Testis (tissue), 5 donors: Measurements from ENCODE around the gene CA5A. TPM values are rescaled to one million over a fixed set of nuclear protein-coding genes. Genes with fewer than 3 reads are reported as not detected.
A peak's percentile ranks its signal among the peaks of the same experiment; 100 is the strongest.
"Not testable (repeated sequence)": the region's sequence is repeated elsewhere in the genome, so short reads cannot be mapped to it uniquely, and the experiment has no call there.

Experiments used
- DNase-seq: peaks from one replicate; pipeline ENCODE4 v3.0.0-alpha.2; 2019
- H3K27ac ChIP-seq, 2 donors: fragments of 200-600 bp; sonication (generic); one replicate each; pipeline ENCODE4 v1.5.1; 2019
- H3K27me3 ChIP-seq: fragments of 200-600 bp; sonication (generic); one replicate; pipeline ENCODE4 v1.5.1; 2019
- H3K36me3 ChIP-seq: fragments of 200-600 bp; sonication (generic); one replicate; pipeline ENCODE4 v1.5.1; 2017; ENCODE audit warnings: low read depth; ENCODE audit errors: missing control alignments
- H3K4me1 ChIP-seq: fragments of 200-600 bp; sonication (generic); one replicate; pipeline ENCODE4 v1.5.1; 2019
- H3K4me3 ChIP-seq, 2 donors: fragments of 200-600 bp; sonication (generic); one replicate each; pipeline ENCODE4 v1.5.1; 2017 to 2019
- H3K9me3 ChIP-seq: fragments of 200-600 bp; sonication (generic); one replicate; pipeline ENCODE4 v1.5.1; 2017
- POLR2A ChIP-seq: fragments of 450-650 bp; IDR thresholded peaks from one replicate; pipeline ENCODE4 v1.6.1; 2017; ENCODE audit warnings: antibody characterized with exemption, mild to moderate bottlenecking, moderate library complexity
- WGBS, 2 donors: methylation state at CpG; one replicate each; pipeline ENCODE4 v1.1.5; 2018; 5-methylcytosine and 5-hydroxymethylcytosine counted together
- intact Hi-C: fragments of 100-400 bp; cut with DNase I; formaldehyde crosslinking; loops from one replicate; pipeline ENCODE4 v1.15.1; 2023; ENCODE audit warnings: low total_unique reads
- long read RNA-seq, 2 donors: transcript quantifications; one replicate each; lab custom pipeline, GENCODE V29; 2026
- polyA plus RNA-seq: library from polyadenylated mRNA; stranded (reverse); fragments of 350-450 nt; fragmentation: Illumina TruSeq; extraction: RNeasy Lipid Tissue Mini Kit (QIAGEN cat#74804); gene quantifications from one replicate; pipeline ENCODE4 v1.2.3, GENCODE V29; 2014; ENCODE audit warnings: low read depth, low replicate concordance; ENCODE audit not compliant: insufficient read depth
- total RNA-seq, 2 donors: library from RNA; depleted of rRNA; stranded (reverse); fragments of >200 nt; gene quantifications; one replicate each; pipeline ENCODE4 v1.2.3, GENCODE V29; 2016
- TF ChIP-seq, protein P1 (sequence below), 3 experiments: fragments of 450-650 bp in 2 of 3; fragments of 200-600 bp in 1 of 3; sonication (generic) in 1 of 3; IDR thresholded peaks; one replicate each; pipeline ENCODE4 v1.5.1; 2016 to 2019; ENCODE audit warnings: antibody characterized with exemption in 3 of 3, mild to moderate bottlenecking in 2 of 3, moderate library complexity in 1 of 3

CA5A gene
- not detected for total RNA-seq
- not detected for polyA plus RNA-seq
- long read RNA-seq, donor 1, result 0 reads
- long read RNA-seq, donor 2, result 0 reads

DNA sequence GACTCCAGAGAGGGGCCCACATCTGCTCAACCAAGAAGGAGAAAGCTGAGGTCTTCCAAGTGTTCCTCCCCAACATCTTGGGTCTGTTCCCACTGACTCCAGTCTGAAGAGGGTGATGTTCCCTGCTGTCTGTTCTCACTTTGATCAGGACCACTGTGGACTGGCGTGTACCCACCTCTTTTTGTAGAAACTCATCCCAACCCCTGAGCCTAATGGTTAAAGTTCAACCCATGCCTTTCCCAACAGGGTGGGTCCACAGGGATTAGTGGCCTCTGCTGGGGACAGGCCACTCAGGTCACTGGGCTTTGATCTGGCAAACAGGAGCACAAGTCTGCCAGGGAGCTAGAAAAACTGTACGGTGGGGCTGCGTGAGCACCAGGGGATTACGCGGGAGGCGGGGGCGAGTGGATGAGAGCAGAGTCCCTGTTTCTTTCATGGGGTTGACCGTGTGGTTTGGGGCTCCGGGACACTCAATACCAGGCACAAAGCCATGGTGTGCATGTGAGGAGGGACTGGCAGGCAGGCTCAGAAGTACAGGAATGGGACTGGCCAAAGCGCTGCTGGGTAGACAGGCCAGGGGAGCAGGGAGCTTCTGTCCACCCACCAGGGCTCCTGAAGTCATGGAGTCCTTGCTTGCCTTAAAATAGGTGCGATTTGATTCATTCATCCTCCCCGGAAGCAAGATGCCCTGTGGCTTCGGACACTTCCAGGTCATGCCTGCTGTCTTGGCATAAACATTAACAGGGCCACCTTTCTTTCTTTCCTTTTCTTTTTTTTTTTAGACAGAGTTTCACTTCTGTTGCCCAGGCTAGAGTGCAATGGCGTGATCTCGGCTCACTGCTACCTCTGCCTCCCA, at the start of gene CA5A:
Gene CA5A, minus strand, starts transcription at position 155 of the 856 bp plus-strand sequence. Its CDS starts 79 bp downstream, at position 76.
- TF ChIP-seq, protein P1, sequence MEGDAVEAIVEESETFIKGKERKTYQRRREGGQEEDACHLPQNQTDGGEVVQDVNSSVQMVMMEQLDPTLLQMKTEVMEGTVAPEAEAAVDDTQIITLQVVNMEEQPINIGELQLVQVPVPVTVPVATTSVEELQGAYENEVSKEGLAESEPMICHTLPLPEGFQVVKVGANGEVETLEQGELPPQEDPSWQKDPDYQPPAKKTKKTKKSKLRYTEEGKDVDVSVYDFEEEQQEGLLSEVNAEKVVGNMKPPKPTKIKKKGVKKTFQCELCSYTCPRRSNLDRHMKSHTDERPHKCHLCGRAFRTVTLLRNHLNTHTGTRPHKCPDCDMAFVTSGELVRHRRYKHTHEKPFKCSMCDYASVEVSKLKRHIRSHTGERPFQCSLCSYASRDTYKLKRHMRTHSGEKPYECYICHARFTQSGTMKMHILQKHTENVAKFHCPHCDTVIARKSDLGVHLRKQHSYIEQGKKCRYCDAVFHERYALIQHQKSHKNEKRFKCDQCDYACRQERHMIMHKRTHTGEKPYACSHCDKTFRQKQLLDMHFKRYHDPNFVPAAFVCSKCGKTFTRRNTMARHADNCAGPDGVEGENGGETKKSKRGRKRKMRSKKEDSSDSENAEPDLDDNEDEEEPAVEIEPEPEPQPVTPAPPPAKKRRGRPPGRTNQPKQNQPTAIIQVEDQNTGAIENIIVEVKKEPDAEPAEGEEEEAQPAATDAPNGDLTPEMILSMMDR (IDR thresholded peaks at IDR 0.05), result no peak
- no peak for TF ChIP-seq POLR2A
- intact Hi-C loops, result no loop called here
- Histone ChIP-seq H3K27ac (no peak within 1 kb of the TSS), H3K4me1 (peaks cover 3% of the 10 kb centered on the region), H3K9me3 (no peaks in the 10 kb centered on the region), H3K36me3 (no peaks in the 10 kb centered on the region), H3K4me3 (no peak within 1 kb of the TSS), H3K27me3 (no peaks in the 10 kb centered on the region)
- 89 to 92% methylated on average over 15 of the region's 15 CpGs for WGBS, 2 donors
- no peak for DNase-seq

DNA sequence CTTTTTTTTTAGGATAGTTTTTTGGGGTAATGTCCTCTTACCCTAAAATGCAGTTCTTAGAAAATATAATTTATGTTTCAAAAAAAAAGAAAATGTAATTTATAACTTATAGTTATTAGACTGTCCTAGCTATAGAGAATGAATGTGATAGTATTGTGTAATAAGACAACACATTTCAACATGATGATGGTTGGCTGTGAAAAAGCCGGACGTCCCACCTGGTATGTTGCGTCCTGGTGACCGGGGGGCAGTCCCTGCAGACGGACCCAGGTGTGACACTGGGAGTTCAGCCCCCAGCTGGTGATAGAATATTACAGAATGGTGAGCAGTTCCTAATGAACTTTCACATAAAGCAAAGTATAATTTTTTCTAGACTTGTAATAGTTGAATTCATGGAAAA, 49.2 kb upstream of the CA5A start:
- H3K4me3 ChIP-seq, H3K27me3 ChIP-seq, DNase-seq, H3K4me1 ChIP-seq, H3K9me3 ChIP-seq, intact Hi-C loops, H3K27ac ChIP-seq, H3K36me3 ChIP-seq: not testable (repeated sequence)
- WGBS, 2 donors, result 91 to 92% methylated on average over 5 of the region's 5 CpGs

DNA sequence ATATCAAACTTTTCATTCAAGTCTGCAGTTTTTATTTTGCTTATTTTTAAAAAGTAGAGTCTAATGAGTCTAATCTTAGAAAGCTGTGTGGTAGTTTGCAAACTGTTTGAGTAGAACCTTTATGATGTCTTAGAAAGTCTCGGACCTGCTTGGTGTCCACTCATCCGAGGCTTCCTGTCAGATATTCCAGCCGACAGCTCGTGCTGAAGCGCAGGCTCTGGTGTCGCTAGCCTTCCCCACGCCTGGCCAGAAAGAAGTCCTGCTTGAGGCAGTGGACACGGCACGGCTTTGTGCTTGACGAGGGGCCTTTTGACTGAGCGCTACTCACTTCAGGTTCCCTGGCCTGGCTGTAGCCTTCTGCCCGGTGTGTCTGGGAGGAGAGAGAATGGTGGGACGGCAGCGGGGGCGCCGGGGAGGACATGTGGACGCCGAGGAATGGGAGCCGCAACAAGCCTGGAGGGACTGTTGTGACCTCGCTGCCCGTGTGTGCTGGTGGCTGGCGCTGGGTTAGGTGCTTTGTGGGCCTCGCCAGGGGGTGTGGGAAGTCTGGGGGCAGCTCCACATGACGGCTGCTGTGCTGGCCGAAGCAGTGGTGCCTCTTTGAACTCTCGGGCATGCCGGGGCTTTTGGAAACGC, 48.4 kb upstream of the CA5A start:
- intact Hi-C loops, result no loop called here

DNA sequence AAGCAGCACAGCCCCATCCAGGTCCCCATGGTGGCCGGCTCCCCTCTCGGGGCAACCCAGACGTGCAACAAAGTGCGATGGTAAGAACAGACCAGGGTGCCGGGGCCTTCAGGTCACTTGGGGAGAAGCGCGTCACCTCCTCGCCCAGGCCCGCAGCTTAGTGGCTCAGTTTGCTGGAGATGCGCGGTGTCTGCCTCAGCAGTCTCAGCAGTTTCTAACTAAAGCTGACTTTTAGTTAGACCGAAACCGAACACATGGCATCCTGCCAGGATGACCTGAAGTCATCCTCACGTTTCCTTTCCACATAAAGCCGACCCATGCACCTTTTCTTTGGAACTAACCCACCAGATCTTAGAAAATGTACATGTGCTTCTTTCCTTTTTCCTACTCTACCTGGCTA, 47.9 kb upstream of the CA5A start:
- H3K9me3 ChIP-seq, H3K4me1 ChIP-seq, H3K27ac ChIP-seq, H3K4me3 ChIP-seq, H3K27me3 ChIP-seq, H3K36me3 ChIP-seq, intact Hi-C loops: not testable (repeated sequence)
- DNase-seq, result peak; percentile 10
- WGBS, 2 donors, result 84 to 94% methylated on average over 4 to 15 of the region's 15 CpGs

More for the DNA sequence above, 48.4 kb upstream of the CA5A start:
- Histone ChIP-seq H3K36me3 (no peaks in the 10 kb centered on the region), H3K4me1 (no peaks in the 10 kb centered on the region), H3K9me3 (no peaks in the 10 kb centered on the region), H3K4me3 (no peak overlapping the region), H3K27ac (no peak overlapping the region), H3K27me3 (no peaks in the 10 kb centered on the region)
- DNase-seq, result no peak
- TF ChIP-seq, protein P1 (IDR thresholded peaks at IDR 0.05), result no peak
- TF ChIP-seq POLR2A, result no peak
- 89 to 96% methylated on average over 23 to 28 of the region's 28 CpGs for WGBS, 2 donors

DNA sequence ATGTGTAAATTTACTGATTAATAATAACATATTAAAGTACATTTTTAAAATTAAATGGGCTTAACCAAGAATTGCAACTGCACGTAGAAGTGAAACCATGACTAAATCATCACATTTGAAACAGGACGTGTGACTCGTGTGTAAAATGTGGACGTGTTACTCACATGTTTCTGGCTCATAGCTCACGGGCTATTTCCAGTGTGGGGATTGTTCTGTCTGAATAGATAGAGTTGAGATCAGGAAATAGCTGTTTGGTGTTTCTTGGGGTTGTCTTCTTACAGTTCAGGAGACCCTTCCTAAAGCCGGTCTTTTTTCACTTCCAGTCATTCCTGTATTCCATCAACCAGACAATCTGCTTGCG, 47.4 kb upstream of the CA5A start:
- H3K4me3 ChIP-seq, H3K4me1 ChIP-seq, H3K9me3 ChIP-seq, H3K36me3 ChIP-seq, intact Hi-C loops, H3K27me3 ChIP-seq, H3K27ac ChIP-seq: not testable (repeated sequence)
- DNase-seq, result peak; percentile 1
- 77 to 83% methylated on average over 7 of the region's 7 CpGs for WGBS, 2 donors

DNA sequence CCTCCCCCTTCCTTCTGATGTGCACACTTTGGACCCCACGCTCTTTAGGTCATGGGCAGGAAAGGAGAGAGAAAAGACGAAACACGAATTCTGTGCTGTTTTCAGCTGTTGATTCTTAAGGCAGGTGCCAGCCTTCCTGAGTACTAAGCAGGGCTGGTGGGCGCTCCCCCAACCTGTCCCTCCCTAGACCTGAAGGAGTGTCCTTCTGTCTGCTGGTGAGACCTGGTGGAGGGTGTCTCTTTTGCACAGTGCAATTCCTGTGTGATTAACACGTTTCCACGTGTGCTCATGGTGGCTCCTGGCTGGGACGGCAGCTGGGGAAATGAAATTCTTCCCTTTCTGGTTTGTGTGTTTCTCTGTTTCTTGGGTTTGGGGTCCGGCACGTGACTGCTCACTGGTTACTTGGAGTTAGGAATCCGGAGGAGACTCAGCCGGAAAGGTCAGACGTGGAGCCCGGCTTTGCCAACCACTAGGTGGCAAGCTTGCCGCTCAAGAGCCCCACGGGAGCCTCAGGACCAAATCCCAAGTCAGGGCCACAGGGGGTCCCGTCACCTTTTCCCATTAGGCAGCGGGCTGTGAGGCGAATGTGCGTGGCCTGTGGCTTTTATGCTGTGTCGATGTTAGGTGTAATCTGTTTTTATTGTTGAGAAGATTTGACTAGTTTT, 46.9 kb upstream of the CA5A start:
- H3K27ac ChIP-seq, intact Hi-C loops, DNase-seq, H3K4me1 ChIP-seq, H3K36me3 ChIP-seq, H3K27me3 ChIP-seq, H3K9me3 ChIP-seq, H3K4me3 ChIP-seq: not testable (repeated sequence)
- TF ChIP-seq, protein P1 (IDR thresholded peaks at IDR 0.05), result peak in 1 of 3 experiments; percentile 6
- 53 to 57% methylated on average over 19 to 20 of the region's 20 CpGs for WGBS, 2 donors
